GM19351 (cell line): ENCODE data around the gene PLCG2.
A peak's percentile ranks its signal among the peaks of the same experiment; 100 is the strongest.
"Not testable (repeated sequence)": the region's sequence is repeated elsewhere in the genome, so short reads cannot be mapped to it uniquely, and the experiment has no call there.

Experiments
- ATAC-seq: cut with Tn5 transposase; IDR thresholded peaks from one replicate; pipeline ENCODE4 v1.9.1; 2021; ENCODE audit warnings: mild to moderate bottlenecking, moderate library complexity; ENCODE audit not compliant: unreplicated experiment

PLCG2 gene

DNA sequence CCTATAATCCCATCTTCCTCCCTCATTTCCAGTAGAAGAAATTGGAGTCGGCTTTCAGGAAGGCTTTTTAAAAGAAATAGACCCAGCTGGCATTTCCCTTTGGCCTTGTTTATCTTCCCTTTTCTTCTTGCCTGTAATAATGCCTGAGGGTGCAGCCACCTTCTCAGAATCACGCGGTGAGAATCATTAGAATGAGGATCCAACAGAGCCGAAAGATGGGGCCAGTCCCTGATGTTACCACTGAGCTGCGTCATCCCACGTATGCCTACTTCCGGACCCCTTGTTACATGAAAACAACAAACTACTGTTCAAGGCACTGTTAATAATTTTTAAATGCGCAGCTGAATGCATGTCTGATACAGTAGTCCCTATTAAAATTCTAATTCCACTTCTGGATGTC is 208.0 kb downstream of the PLCG2 start:
- ATAC-seq, result no peak

DNA sequence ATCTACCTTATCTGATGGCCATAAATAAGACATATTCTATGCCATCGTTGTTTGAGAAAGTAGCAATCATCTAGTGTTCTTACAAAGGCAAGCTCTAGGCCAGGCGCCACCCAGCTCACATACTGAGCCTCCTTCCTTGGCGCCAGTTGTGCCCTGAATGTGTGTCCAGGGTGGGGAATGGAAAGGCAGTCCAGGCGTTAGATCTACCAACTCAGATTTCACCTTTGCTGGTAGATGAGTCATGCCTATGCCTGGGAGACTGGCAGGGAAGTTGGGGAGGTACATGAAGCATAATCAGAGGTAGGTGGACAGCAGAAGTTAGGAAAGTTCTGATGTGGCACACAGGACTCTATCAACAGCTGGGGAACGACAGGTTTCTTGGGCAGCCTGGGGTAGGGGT is 208.6 kb downstream of the PLCG2 start:
- ATAC-seq, result no peak

DNA sequence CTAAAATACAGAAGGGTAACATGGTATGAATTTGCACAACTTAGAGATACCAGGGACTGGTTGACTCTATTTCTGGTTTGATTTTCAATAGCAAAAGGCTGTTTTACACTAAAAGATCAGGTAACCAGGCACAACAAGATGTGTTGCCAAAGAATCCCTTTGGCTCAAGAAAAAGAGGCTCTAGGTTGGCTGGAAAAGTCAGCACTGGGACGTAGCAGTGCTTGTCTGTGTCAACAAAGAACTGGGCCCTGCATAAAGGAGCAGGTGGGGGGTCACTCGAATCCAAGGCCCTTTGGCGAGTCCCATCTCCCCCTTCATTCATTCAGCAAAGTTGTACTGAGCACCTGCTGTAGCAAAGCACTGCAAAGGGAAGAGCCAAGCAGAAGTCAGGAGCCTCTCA is 213.8 kb downstream of the PLCG2 start:
- no peak for ATAC-seq

DNA sequence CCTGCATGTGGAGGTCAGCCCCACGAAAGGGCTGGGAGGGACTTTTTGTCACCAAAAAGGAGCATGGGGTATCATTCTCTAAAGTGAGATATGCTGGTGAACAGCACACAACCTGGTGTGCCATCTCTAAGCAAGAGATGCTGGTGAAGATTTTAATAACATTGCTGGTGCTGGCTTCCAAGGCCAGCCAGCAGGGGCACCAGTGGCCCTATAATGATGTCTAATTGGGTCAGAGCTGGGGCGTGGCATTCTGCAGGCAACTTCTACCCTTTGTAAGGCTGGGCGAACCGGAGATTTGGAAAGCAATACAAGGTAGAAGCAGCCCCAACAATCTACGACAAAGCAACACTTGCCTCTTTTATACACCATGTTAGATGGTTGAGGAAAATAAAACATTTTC is 215.4 kb downstream of the PLCG2 start:
- no peak for ATAC-seq

GRCh38 chr16:81995651-81996050 is 216.6 kb downstream of the PLCG2 start:
- no peak for ATAC-seq

DNA sequence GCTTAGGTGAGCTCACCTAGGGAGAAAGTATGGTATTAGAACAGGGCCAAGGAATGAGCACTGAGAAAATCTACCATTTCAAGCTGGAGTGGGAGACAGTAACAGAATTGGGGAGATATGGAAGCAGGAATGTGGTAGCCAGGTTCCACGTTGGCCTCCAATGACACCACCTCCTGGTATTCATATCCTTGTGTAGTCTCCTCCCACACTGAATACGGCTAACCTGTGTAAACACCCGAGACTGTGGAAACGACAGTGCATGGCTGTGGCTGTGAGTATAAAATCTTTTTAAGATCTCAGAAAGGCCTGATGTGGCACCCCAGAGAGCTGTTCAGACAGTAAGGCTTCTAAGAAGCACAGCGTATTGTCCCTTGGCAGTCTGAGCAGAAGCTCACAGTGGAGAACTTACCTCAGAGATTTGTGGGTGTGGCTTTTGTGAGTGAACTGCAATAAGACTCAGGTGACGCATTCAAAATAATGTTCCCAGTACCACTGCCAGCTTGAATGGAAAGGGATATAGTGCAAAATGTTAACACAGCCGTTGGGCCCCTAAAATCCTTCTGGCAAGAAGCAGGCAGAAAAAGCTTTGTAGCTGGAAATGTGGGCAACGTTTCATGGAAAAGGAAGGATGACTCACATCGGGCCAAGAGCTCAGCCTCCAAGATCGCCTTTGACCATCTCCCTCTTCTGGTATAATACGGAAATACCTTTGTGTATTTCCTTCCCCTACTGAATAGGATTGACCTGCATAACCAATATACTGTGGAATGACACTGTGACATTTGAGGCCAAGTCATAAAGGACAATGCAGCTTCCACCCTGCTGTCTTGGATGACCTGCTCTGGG is 217.8 kb downstream of the PLCG2 start:
- ATAC-seq, result no peak

DNA sequence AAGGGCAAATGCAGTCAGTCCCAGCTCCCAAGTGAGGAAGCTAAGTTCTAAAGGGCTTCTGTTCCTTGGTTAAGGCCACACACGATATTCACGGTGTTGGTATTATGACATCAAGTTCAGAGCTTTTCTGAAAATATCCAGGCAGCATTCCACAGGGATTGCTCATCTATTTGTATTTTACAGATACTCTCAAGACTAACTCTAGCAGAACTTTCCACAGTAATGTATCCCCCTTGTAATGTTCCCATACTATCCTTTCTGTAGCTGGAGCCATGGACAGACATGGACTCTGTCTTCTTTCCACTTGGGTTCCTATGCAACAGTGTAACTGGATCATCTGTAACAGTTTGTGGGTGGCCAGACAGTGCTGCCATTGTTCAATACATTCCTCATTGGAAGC is 218.6 kb downstream of the PLCG2 start:
- no peak for ATAC-seq

GRCh38 chr16:82002831-82003230 is 223.7 kb downstream of the PLCG2 start:
- no peak for ATAC-seq

DNA sequence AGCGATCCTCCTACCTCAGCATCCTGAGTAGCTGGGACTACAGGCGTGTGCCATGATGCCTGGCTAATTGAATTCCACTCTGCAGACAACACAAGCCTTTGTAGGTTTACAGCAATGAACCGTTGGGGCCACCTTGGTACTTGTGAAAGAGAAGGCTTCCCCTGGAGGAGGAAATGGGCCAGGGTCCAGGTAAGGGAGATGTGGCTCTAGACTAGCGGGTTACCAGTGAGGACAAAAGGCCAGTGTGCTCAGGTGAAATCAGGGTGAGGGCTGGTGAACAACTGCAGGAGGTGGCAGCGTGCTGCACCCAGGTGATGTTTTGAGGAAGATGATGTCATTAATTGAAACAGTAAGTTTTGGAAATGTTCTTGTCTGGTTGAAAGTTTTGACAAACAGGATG is 225.5 kb downstream of the PLCG2 start:
- no peak for ATAC-seq

GRCh38 chr16:82005027-82005830 is 226.1 kb downstream of the PLCG2 start:
- ATAC-seq, result no peak

GRCh38 chr16:82006036-82006435 is 226.9 kb downstream of the PLCG2 start:
- no peak for ATAC-seq

- ATAC-seq, result no peak
Observed at GRCh38 chr16:82007189-82007588, 228.1 kb downstream of the PLCG2 start.

GRCh38 chr16:82008957-82009592 is 230.0 kb downstream of the PLCG2 start:
- no peak for ATAC-seq

GRCh38 chr16:82009789-82010188 is 230.7 kb downstream of the PLCG2 start:
- ATAC-seq, result not testable (repeated sequence)

DNA sequence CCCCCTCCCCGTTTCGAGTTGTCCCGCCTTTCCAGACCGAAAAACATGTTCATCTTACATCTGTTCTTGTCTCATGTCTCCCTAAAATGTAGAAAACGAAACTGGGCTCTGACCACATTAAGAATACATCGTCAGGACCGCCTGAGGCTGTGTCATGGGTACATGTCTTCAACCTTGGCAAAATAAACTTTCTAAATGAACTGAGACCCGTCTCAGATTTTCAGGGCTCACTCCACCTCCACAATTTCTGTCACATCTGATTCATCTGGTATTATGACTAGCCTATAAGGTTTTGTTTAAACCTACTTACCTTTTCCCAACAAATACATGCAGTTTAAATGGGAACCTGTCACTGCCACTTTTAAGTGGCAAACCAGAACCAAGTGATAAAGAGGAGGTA is 231.6 kb downstream of the PLCG2 start:
- no peak for ATAC-seq

DNA sequence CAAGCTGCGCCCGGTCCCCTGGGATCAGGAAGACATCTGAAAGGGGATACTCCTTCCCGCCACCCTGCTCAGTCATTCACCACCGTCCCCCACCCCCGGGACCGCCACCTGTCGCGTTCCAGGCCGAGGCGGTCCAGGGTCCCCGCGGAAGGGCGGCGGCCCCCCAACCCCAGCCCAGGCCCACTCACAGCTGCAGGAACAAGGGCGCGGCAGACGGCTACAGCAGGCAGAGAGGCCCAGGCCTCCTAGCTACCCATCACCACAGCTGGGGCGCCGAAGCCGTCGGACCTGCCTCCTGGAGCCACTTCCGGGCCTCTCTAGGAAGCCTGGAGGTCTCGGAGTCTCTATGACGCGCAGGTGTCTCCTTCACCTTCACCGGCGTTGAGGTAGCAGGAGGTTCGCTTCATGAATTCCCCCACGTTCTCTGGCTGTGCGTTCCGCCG is 232.1 kb downstream of the PLCG2 start, which contains the start of gene SDR42E1:
TSS of gene SDR42E1 (minus strand) at position 272 of the 443 bp plus-strand sequence. CDS start 10,612 bp downstream, outside the sequence.
- ATAC-seq, result peak; percentile 97
